ENCODE data around the gene FGA.

FGA gene

DNA sequence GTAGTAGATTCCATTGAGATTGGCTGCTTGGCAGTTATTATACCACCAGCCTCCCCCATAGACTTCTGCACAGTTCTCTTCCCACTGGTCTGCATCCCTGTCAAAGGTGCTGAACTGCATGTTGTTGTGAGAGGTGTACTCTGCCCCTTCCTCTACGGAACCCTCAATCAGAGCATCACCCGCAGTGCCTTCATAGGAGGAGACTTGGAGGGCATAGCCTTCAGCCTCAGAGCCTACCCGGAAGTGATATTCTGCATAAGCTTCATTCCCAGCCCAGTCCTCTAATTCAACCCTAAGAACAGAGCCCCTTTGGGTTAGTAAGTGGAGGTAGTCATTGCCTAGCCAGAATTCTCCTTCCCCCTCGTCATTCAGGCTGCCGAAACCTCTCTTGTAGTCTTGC is 6.3 kb downstream of the FGA start:
- H3K27ac ChIP-seq = no peak overlapping the region
- H3K4me1 ChIP-seq = no peaks in the 10 kb centered on the region
- H3K9me3 ChIP-seq = no peaks in the 10 kb centered on the region
- TF ChIP-seq, protein P1, sequence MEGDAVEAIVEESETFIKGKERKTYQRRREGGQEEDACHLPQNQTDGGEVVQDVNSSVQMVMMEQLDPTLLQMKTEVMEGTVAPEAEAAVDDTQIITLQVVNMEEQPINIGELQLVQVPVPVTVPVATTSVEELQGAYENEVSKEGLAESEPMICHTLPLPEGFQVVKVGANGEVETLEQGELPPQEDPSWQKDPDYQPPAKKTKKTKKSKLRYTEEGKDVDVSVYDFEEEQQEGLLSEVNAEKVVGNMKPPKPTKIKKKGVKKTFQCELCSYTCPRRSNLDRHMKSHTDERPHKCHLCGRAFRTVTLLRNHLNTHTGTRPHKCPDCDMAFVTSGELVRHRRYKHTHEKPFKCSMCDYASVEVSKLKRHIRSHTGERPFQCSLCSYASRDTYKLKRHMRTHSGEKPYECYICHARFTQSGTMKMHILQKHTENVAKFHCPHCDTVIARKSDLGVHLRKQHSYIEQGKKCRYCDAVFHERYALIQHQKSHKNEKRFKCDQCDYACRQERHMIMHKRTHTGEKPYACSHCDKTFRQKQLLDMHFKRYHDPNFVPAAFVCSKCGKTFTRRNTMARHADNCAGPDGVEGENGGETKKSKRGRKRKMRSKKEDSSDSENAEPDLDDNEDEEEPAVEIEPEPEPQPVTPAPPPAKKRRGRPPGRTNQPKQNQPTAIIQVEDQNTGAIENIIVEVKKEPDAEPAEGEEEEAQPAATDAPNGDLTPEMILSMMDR (IDR thresholded peaks at IDR 0.05) = no peak
- H3K36me3 ChIP-seq = no peaks in the 10 kb centered on the region
- DNase-seq = no peak
- no peaks in the 10 kb centered on the region for H3K27me3 ChIP-seq
- intact Hi-C loops (cut with DNase I; ENCODE audit: low total_unique reads) = no loop called here
- H3K4me3 ChIP-seq = no peak overlapping the region

DNA sequence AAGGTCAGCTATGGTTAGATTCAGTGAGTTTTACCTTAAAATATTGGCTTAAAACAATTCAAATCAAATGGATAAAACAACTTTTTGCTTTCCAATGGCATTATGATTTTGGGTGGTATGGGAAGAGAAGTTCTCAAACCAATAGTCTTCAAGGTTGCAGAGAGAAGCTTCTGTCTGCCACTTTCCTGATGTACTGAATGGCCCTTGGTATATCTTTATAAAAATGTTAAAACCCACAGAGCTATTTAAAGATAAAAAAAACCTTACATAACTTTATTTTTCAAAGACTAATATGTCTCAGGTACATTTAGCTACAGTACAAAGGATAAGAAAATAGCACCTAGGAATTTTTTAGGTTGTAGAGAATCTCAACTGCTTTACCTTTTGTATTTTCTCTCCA is 6.9 kb downstream of the FGA start:
- no peak overlapping the region for H3K4me3 ChIP-seq
- no peak overlapping the region for H3K27ac ChIP-seq
- intact Hi-C loops (cut with DNase I; ENCODE audit: low total_unique reads) = no loop called here
- no peak for DNase-seq
- H3K36me3 ChIP-seq = no peaks in the 10 kb centered on the region
- H3K9me3 ChIP-seq = no peaks in the 10 kb centered on the region
- H3K27me3 ChIP-seq = no peaks in the 10 kb centered on the region
- TF ChIP-seq, protein P1 (IDR thresholded peaks at IDR 0.05) = no peak
- H3K4me1 ChIP-seq = no peaks in the 10 kb centered on the region

DNA sequence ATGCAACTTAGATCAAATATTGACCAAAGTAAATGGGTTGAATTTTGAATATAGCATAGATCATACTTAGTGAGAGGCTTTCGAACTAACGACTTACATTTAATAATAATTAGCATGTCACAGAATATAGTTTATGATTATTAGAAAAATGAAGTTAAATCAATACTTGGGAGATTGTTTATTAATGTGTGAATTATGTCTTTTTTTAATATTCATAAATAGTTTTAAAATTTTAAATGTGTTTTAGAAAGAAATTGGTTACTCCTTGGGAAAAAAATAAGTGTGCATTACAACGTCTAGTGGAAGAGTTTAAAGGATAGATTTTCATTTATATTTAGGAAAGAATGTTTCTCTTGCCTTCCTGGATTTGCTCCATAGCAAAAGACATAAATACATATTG is 7.3 kb downstream of the FGA start:
- no peak for DNase-seq
- H3K9me3 ChIP-seq = no peaks in the 10 kb centered on the region
- intact Hi-C loops (cut with DNase I; ENCODE audit: low total_unique reads) = no loop called here
- H3K36me3 ChIP-seq = no peaks in the 10 kb centered on the region
- no peak overlapping the region for H3K4me3 ChIP-seq
- H3K4me1 ChIP-seq = no peaks in the 10 kb centered on the region
- H3K27ac ChIP-seq = no peak overlapping the region
- H3K27me3 ChIP-seq = no peaks in the 10 kb centered on the region
- TF ChIP-seq, protein P1 (IDR thresholded peaks at IDR 0.05) = no peak

DNA sequence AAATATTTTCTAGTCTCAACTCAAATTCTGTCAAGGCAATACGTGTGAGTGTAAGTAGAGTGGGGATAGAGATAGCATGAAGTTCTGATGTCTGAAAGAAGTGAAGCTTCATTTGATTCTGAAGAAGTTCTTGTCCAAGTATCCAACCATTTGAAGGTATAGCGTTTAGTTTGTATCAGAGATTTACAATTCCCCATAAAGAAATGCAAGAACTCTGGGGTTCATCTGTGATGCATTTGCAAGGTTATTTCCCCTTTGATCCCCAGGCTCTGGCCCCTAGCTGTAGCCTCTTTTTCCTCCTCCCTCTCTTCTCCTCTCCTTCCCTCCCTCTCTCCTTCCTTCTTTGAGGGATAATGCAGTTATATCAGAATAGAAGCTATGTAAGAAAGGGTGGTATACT is 7.8 kb downstream of the FGA start:
- Histone ChIP-seq H3K27me3 (no peaks in the 10 kb centered on the region), H3K36me3 (no peaks in the 10 kb centered on the region), H3K4me1 (no peaks in the 10 kb centered on the region), H3K9me3 (no peaks in the 10 kb centered on the region), H3K4me3 (no peak overlapping the region), H3K27ac (no peak overlapping the region)
- no peak for DNase-seq
- intact Hi-C loops (cut with DNase I; ENCODE audit: low total_unique reads) = no loop called here
- TF ChIP-seq, protein P1 (IDR thresholded peaks at IDR 0.05) = no peak

DNA sequence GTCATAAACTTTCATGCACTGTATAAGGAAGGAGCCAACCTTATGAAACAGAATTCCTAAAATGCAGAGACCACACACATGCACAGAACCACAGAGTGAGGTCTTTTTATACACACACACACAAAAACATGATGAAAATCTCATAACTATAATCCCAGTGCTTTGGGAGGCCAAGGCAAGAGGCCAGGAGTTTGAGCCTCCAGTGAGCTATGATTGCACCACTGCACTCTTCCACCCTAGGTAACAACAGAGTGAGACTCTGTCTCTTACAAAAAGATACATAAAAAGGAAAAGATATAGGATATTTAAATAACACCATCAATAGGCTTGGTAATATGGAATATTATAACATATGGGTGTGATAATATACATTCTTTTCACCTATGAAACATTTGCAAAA is 10.6 kb downstream of the FGA start:
- Histone ChIP-seq H3K36me3 (no peaks in the 10 kb centered on the region), H3K27ac (no peak overlapping the region), H3K27me3 (peaks cover 0 to 4% of the 10 kb centered on the region in 2 donors), H3K4me3 (no peak overlapping the region), H3K4me1 (no peaks in the 10 kb centered on the region), H3K9me3 (no peaks in the 10 kb centered on the region)
- intact Hi-C loops (cut with DNase I; ENCODE audit: low total_unique reads) = no loop called here
- DNase-seq = no peak
- TF ChIP-seq, protein P1 (IDR thresholded peaks at IDR 0.05) = no peak

DNA sequence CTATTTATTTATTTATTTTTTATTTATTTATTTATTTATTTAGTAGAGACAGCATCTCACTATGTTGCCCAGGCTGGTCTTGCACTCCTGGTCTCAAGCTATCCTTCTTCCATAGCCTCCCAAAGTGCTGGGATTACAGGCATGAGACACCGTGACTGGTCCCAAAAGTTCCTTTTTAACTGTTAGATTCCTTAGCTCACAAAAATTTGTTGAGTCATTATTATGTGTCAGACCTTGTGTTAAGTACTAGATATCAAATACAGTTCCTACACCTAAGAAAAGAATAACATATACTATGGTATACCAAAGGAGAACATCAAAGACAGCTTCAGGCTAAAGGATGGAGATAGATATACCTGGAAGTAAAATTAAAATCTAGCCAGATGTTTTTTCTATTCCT is 11.6 kb downstream of the FGA start:
- no peak overlapping the region for H3K4me3 ChIP-seq
- intact Hi-C loops (cut with DNase I; ENCODE audit: low total_unique reads) = no loop called here

More for the DNA sequence above, 11.6 kb downstream of the FGA start:
- no peak for DNase-seq
- H3K27me3 ChIP-seq = peaks cover 0 to 7% of the 10 kb centered on the region in 2 donors
- TF ChIP-seq, protein P1 (IDR thresholded peaks at IDR 0.05) = no peak
- no peaks in the 10 kb centered on the region for H3K4me1 ChIP-seq
- no peak overlapping the region for H3K27ac ChIP-seq
- H3K36me3 ChIP-seq = no peaks in the 10 kb centered on the region
- H3K9me3 ChIP-seq = no peaks in the 10 kb centered on the region
